A549 (cell line): Measurements from ENCODE around the gene HIVEP3. TPM values are rescaled to one million over a fixed set of nuclear protein-coding genes. Genes with fewer than 3 reads are reported as not detected.

Experiments
- ATAC-seq, 2 experiments: fragments of 200-7000 bp in 1 of 2; fragments of >200 bp in 1 of 2; cut with Nextera tagmentation in 1 of 2; cut with Tn5 transposase in 1 of 2; 3 replicates each; pipeline versions ENCODE4 v1.8.0 to v1.9.1; 2018 to 2020; ENCODE audit warnings: mild to moderate bottlenecking in 1 of 2, moderate library complexity in 1 of 2
- CTCF ChIA-PET: fragments of 300-600 bp; sonication (Branson Sonifier 250); formaldehyde crosslinking; extraction: SDS; loops from one replicate; lab custom pipeline; 2021; ENCODE audit warnings: antibody characterized with exemption, inconsistent platforms; lab: Yijun Ruan, JAX
- POLR2A ChIA-PET: fragments of 350-600 bp; formaldehyde crosslinking; extraction: SDS; loops from one replicate; lab custom pipeline; 2021; ENCODE audit warnings: antibody characterized with exemption, inconsistent platforms; lab: Yijun Ruan, JAX
- DNase-seq, 2 experiments: peaks; one replicate each; pipeline versions ENCODE4 v3.0.0 to v3.0.0-alpha.2; 2011 to 2016; ENCODE audit warnings: low read depth in 1 of 2, low spot score in 1 of 2
- FAIRE-seq: peaks from 2 replicates; lab custom pipeline; 2011; peaks lifted over from hg19 to GRCh38; lab: Jason Lieb, UNC
- H3K27ac ChIP-seq, 2 experiments: fragments of >200 bp; sonication (Bioruptor Twin); formaldehyde crosslinking; 3 replicates each; pipeline ENCODE4 v1.5.1; 2016 to 2017
- H3K4me1 ChIP-seq: fragments of >200 bp; sonication (Bioruptor Twin); formaldehyde crosslinking; 3 replicates; pipeline ENCODE4 v1.6.1; 2016
- H3K4me2 ChIP-seq: fragments of >200 bp; sonication (Bioruptor Twin); formaldehyde crosslinking; 3 replicates; pipeline ENCODE4 v1.6.1; 2016
- H3K4me3 ChIP-seq: fragments of >200 bp; sonication (Bioruptor Twin); formaldehyde crosslinking; 3 replicates; pipeline ENCODE4 v1.5.1; 2016
- H3K9me3 ChIP-seq: fragments of >200 bp; sonication (Bioruptor Twin); formaldehyde crosslinking; 3 replicates; pipeline ENCODE4 v1.6.1; 2016
- BHLHE40 ChIP-seq: IDR thresholded peaks from 2 replicates; pipeline ENCODE4 v1.6.1; 2012; ENCODE audit warnings: low read depth, low read length, inconsistent platforms
- CEBPB ChIP-seq, 2 experiments: fragments of >200 bp in 1 of 2; sonication (Bioruptor Twin) in 1 of 2; formaldehyde crosslinking in 1 of 2; IDR thresholded peaks; 2 replicates each; pipeline ENCODE4 v1.6.1; 2012 to 2016
- EHMT2 ChIP-seq: fragments of 200-600 bp; sonication (generic); IDR thresholded peaks from 2 replicates; pipeline ENCODE4 v1.6.1; 2016; ENCODE audit warnings: antibody characterized with exemption, low read depth, mild to moderate bottlenecking, moderate library complexity
- EP300 ChIP-seq, 2 experiments: fragments of >200 bp; sonication (Bioruptor Twin); formaldehyde crosslinking; IDR thresholded peaks; 2 replicates in 1 of 2; 3 replicates in 1 of 2; pipeline ENCODE4 v1.6.1; 2016 to 2017
- ESRRA ChIP-seq: fragments of 150-350 bp; IDR thresholded peaks from 2 replicates; pipeline ENCODE4 v1.6.1; 2014; ENCODE audit warnings: mild to moderate bottlenecking, low read length, borderline replicate concordance
- HDAC2 ChIP-seq: fragments of 200-600 bp; sonication (generic); IDR thresholded peaks from 2 replicates; pipeline ENCODE4 v1.6.1; 2016
- HOXB13 ChIP-seq: fragments of 250-450 bp; sonication (Bioruptor Pico); IDR thresholded peaks from 2 replicates; pipeline ENCODE4 v1.5.0; 2020; ENCODE audit warnings: low read depth, mild to moderate bottlenecking, moderate library complexity
- MAFK ChIP-seq: fragments of 450-650 bp; IDR thresholded peaks from 2 replicates; pipeline ENCODE4 v1.6.1; 2014; ENCODE audit not compliant: partially characterized antibody
- MAZ ChIP-seq: fragments of 150-350 bp; IDR thresholded peaks from 2 replicates; pipeline ENCODE4 v1.6.1; 2014; ENCODE audit warnings: antibody characterized with exemption, low read depth, low read length, borderline replicate concordance
- MYC ChIP-seq: IDR thresholded peaks from 2 replicates; pipeline ENCODE4 v1.6.1; 2012; ENCODE audit warnings: mild to moderate bottlenecking, inconsistent platforms, low read length, improper control_type of control experiment, borderline replicate concordance
- POLR2AphosphoS2 ChIP-seq: conservative IDR thresholded peaks from 2 replicates; pipeline ENCODE4 v1.6.1; 2012; ENCODE audit warnings: low read length, improper control_type of control experiment, inconsistent platforms
- RNF2 ChIP-seq: fragments of 200-600 bp; sonication (generic); IDR thresholded peaks from 2 replicates; pipeline ENCODE4 v1.6.1; 2016; ENCODE audit warnings: low read depth, mild to moderate bottlenecking, antibody characterized with exemption, moderate library complexity, borderline replicate concordance
- TFCP2L1 ChIP-seq: fragments of 250-450 bp; sonication (Bioruptor Pico); IDR thresholded peaks from 2 replicates; pipeline ENCODE4 v1.5.0; 2021; ENCODE audit warnings: mild to moderate bottlenecking
- USF2 ChIP-seq: fragments of 450-650 bp; IDR thresholded peaks from 2 replicates; pipeline ENCODE4 v1.6.1; 2014; ENCODE audit warnings: antibody characterized with exemption
- ZFP36 ChIP-seq: fragments of 450-650 bp; IDR thresholded peaks from 2 replicates; pipeline ENCODE4 v1.6.1; 2014; ENCODE audit warnings: borderline replicate concordance; ENCODE audit not compliant: partially characterized antibody
- ZNF302 ChIP-seq: fragments of 250-450 bp; sonication (Bioruptor Pico); IDR thresholded peaks from 2 replicates; pipeline ENCODE4 v1.9.0; 2021; ENCODE audit warnings: inconsistent platforms, mild to moderate bottlenecking, moderate library complexity
- ZSCAN20 ChIP-seq: fragments of 250-450 bp; sonication (Bioruptor Pico); IDR thresholded peaks from 2 replicates; pipeline ENCODE4 v1.8.0; 2022; ENCODE audit warnings: mild to moderate bottlenecking, moderate library complexity
- WGBS: methylation state at CpG from one replicate; pipeline ENCODE4 v1.1.6; 2017; ENCODE audit errors: missing lambda C conversion rate; 5-methylcytosine and 5-hydroxymethylcytosine counted together
- polyA plus RNA-seq, 4 experiments: library from polyadenylated mRNA; depleted of rRNA in 3 of 4; stranded (reverse); fragments of >200 nt; fragmentation: RNase III in 1 of 4; extraction: RNeasy Plus Mini Kit Qiagen cat#74134 plus additional on column Dnase treatment in 1 of 4; gene quantifications; 2 replicates in 3 of 4; 3 replicates in 1 of 4; pipeline ENCODE4 v1.2.3, GENCODE V29; 2011 to 2017
- TF ChIP-seq, protein P1 (sequence below): fragments of >200 bp; sonication (Bioruptor Twin); formaldehyde crosslinking; IDR thresholded peaks from 3 replicates; pipeline ENCODE4 v1.6.1; 2016
- TF ChIP-seq, protein P2 (sequence below): fragments of 250-450 bp; sonication (Bioruptor Pico); IDR thresholded peaks from 2 replicates; pipeline ENCODE4 v1.5.0; 2020; ENCODE audit warnings: low read depth, mild to moderate bottlenecking, moderate library complexity

Gene HIVEP3
- polyA plus RNA-seq, 2 of the 4 experiments (the other 2 are of a cell fraction), result 1.5 to 2.0 TPM

DNA sequence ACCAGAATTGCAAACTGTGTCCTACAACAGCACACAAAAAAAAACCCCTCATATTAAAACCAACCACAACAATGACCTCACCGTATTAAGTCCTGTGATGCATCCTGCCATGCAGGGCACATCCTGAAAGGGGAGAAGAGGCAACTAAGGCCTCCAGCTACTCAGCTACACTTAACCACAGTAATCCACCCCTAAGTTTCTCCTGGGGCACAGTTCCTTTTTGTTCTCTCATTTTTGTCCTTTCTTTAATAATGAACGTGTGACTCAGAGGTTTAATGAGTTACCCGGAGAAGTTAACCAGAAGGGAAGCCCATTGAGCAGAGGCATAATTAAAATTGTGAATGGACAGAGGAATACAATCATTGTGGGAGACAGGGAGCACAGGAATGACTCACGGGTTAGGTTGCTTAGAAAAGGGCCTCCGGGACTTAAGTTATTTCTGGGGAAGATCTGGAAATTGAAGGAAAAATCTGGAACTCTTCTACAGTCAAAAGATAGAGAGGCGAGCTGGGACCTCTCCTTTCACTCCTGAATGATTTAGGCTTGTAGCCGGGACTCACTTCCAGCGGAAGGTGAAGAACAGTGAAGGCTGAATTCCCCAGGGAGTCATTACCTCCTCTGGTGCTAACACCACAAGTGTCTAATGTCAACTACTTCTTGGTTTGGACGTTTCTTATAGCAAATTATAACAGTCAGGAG is 36.9 kb upstream of the HIVEP3 start:
- DNase-seq (peak; percentile 24 to 25), FAIRE-seq (no peak), ATAC-seq (peak; percentile 62 to 74; a peak in 5 of 6 replicates)
- Histone ChIP-seq H3K4me2 (peak overlapping the region; percentile 65), H3K4me3 (no peak overlapping the region), H3K4me1 (peaks cover 29% of the 10 kb centered on the region), H3K9me3 (no peaks in the 10 kb centered on the region), H3K27ac (peak overlapping the region; percentile 5 to 70; a peak in 4 of 6 replicates)
- ChIA-PET POLR2A (interaction anchor here (0.6 kb wide), 1 partner anchor 35 kb away, joined by 5 read pairs; no protein-coding TSS in a partner anchor), CTCF (interaction anchor here (1.7 kb wide), 1 partner anchor 143 kb away, joined by 4 read pairs; no protein-coding TSS in a partner anchor)
- TF ChIP-seq EP300 (IDR thresholded peaks at IDR 0.05) (no peak), USF2 (no peak), HOXB13 (CRISPR knock-in tag) (no peak), ESRRA (no peak), MAZ (no peak), TFCP2L1 (CRISPR knock-in tag) (no peak), ZSCAN20 (CRISPR knock-in tag) (no peak), EHMT2 (no peak), ZFP36 (no peak), HDAC2 (no peak), ZNF302 (CRISPR knock-in tag) (no peak), MYC (no peak), BHLHE40 (no peak), POLR2AphosphoS2 (no peak)
- TF ChIP-seq, protein P1, sequence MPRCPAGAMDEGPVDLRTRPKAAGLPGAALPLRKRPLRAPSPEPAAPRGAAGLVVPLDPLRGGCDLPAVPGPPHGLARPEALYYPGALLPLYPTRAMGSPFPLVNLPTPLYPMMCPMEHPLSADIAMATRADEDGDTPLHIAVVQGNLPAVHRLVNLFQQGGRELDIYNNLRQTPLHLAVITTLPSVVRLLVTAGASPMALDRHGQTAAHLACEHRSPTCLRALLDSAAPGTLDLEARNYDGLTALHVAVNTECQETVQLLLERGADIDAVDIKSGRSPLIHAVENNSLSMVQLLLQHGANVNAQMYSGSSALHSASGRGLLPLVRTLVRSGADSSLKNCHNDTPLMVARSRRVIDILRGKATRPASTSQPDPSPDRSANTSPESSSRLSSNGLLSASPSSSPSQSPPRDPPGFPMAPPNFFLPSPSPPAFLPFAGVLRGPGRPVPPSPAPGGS, result no peak
- TF ChIP-seq, protein P2, sequence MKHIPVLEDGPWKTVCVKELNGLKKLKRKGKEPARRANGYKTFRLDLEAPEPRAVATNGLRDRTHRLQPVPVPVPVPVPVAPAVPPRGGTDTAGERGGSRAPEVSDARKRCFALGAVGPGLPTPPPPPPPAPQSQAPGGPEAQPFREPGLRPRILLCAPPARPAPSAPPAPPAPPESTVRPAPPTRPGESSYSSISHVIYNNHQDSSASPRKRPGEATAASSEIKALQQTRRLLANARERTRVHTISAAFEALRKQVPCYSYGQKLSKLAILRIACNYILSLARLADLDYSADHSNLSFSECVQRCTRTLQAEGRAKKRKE (CRISPR knock-in tag), result no peak
- 22% methylated on average over 9 of the region's 9 CpGs for WGBS

DNA sequence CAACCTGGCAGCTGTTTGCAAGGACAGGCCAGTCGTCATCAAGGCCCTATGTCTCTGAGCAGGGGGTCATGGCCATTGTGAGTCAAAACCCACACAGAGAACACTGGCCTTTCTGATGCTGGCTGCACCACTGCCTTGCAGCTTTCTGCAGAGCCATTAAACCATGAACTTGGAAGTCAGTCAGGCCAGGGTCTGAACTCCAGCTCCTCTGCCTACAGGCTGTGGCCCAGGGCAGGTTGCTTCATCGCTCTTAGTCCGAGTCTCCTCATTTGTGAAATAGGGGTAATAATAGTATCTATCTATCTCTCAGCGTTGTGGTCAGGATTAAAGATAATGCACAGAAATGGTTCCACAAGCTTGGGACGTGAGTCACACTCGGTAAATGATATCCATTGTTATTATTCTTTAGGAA is 35.8 kb upstream of the HIVEP3 start:
- FAIRE-seq (no peak), ATAC-seq (peak in 1 of 2 experiments; percentile 19; a peak in 1 of 6 replicates), DNase-seq (no peak)
- Histone ChIP-seq H3K27ac (peak overlapping the region; percentile 17 to 70; a peak in 3 of 6 replicates), H3K4me1 (peaks cover 29% of the 10 kb centered on the region), H3K4me2 (peak overlapping the region; percentile 65; the same call in 1 of the 3 replicates), H3K9me3 (no peaks in the 10 kb centered on the region), H3K4me3 (no peak overlapping the region)
- ChIA-PET POLR2A (no interaction called here), CTCF (interaction anchor here (0.8 to 1.7 kb wide), 2 partner anchors 142 to 271 kb away, joined by 4 to 5 read pairs; no protein-coding TSS in a partner anchor)
- TF ChIP-seq CEBPB (IDR thresholded peaks at IDR 0.05) (peak in 1 of 2 experiments; percentile 7; a peak in 1 of 4 replicates), MAFK (no peak), RNF2 (no peak)
- TF ChIP-seq, protein P1, result no peak
- WGBS, result 53% methylated on average over 6 of the region's 6 CpGs
